Esophagus squamous epithelium (tissue), 4 donors: Measurements from ENCODE around the gene CTTNBP2.

Source experiments
- POLR2A ChIP-seq, 4 donors: fragments of 450-650 bp; IDR thresholded peaks; one replicate each; pipeline ENCODE4 v1.6.1; 2017; ENCODE audit warnings: antibody characterized with exemption in 4 of 4, mild to moderate bottlenecking in 4 of 4, moderate library complexity in 3 of 4
- TF ChIP-seq, protein P1 (sequence below), 6 experiments: fragments of 450-650 bp in 4 of 6; fragments of 200-600 bp in 2 of 6; sonication (generic) in 2 of 6; IDR thresholded peaks; one replicate each; pipeline ENCODE4 v1.5.1; 2016 to 2019; ENCODE audit warnings: antibody characterized with exemption in 6 of 6, mild to moderate bottlenecking in 4 of 6, moderate library complexity in 4 of 6

DNA sequence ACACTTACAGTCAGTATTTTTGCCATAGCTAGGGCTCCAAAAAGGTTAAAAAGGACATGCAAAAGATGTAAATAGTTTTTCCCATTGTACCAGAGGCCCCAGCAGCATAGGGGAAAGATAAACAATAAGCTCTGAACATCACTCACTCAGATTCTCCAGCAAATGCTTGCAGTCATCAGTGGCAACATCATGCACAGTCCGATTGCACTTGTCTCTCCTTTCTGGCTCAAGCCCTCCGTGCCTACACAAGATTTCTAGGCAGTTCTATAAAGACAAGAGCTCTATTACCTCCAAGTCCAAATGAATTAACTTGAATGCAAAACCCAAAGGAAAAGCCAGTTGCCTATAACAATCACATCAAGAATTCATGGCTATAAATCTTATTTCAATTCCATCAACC is 106.3 kb downstream of the CTTNBP2 start:
- TF ChIP-seq, protein P1, sequence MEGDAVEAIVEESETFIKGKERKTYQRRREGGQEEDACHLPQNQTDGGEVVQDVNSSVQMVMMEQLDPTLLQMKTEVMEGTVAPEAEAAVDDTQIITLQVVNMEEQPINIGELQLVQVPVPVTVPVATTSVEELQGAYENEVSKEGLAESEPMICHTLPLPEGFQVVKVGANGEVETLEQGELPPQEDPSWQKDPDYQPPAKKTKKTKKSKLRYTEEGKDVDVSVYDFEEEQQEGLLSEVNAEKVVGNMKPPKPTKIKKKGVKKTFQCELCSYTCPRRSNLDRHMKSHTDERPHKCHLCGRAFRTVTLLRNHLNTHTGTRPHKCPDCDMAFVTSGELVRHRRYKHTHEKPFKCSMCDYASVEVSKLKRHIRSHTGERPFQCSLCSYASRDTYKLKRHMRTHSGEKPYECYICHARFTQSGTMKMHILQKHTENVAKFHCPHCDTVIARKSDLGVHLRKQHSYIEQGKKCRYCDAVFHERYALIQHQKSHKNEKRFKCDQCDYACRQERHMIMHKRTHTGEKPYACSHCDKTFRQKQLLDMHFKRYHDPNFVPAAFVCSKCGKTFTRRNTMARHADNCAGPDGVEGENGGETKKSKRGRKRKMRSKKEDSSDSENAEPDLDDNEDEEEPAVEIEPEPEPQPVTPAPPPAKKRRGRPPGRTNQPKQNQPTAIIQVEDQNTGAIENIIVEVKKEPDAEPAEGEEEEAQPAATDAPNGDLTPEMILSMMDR (IDR thresholded peaks at IDR 0.05) = no peak
- no peak for TF ChIP-seq POLR2A (IDR thresholded peaks at IDR 0.05)
